HEK293 (cell line): ENCODE measurements around the gene GALNT10.

Experiments used
- CTCF ChIA-PET: fragments of 350-600 bp; formaldehyde crosslinking; extraction: SDS; loops from one replicate; lab custom pipeline; 2021; ENCODE audit warnings: antibody characterized with exemption; lab: Yijun Ruan, JAX
- POLR2A ChIA-PET: fragments of 300-600 bp; formaldehyde crosslinking; extraction: SDS; loops from one replicate; lab custom pipeline; 2020; ENCODE audit warnings: antibody characterized with exemption, inconsistent platforms; lab: Yijun Ruan, JAX
- H3K27ac ChIP-seq: fragments of 200-500 bp; sonication (Bioruptor generic); 2 replicates; pipeline ENCODE4 v1.5.1; 2014; ENCODE audit warnings: low read depth, low read length, control low read depth, inconsistent platforms; ENCODE audit errors: extremely low read depth
- H3K36me3 ChIP-seq, 2 experiments: fragments of 200-500 bp in 1 of 2; sonication (Bioruptor generic) in 1 of 2; 1 replicate in 1 of 2; 2 replicates in 1 of 2; pipeline ENCODE4 v1.5.1; 2014 to 2017; ENCODE audit warnings: inconsistent platforms in 2 of 2, low read length in 2 of 2; ENCODE audit not compliant: control insufficient read depth in 2 of 2, insufficient read depth in 1 of 2
- H3K4me1 ChIP-seq: fragments of 200-500 bp; sonication (Bioruptor generic); 2 replicates; pipeline ENCODE4 v1.5.1; 2014; ENCODE audit warnings: mild to moderate bottlenecking, low read length, inconsistent platforms; ENCODE audit not compliant: control insufficient read depth, insufficient read depth
- H3K4me3 ChIP-seq: 2 replicates; pipeline ENCODE4 v1.5.1; 2011; ENCODE audit warnings: low read depth, mild to moderate bottlenecking, control low read depth, low read length, moderate library complexity
- H3K9me3 ChIP-seq: fragments of 200-500 bp; sonication (Bioruptor generic); 2 replicates; pipeline ENCODE4 v1.5.1; 2014; ENCODE audit warnings: low read depth, low read length, inconsistent platforms; ENCODE audit not compliant: control insufficient read depth, insufficient read depth
- AEBP2 ChIP-seq: fragments of 450-650 bp; formaldehyde crosslinking; IDR thresholded peaks from 2 replicates; pipeline ENCODE4 v1.5.1; 2016; ENCODE audit warnings: missing biosample characterization, missing genetic modification characterization, borderline replicate concordance
- INSM2 ChIP-seq: fragments of 450-650 bp; formaldehyde crosslinking; IDR thresholded peaks from 2 replicates; pipeline ENCODE4 v1.5.1; 2016; ENCODE audit warnings: missing biosample characterization, missing genetic modification characterization
- PATZ1 ChIP-seq: fragments of 450-650 bp; formaldehyde crosslinking; IDR thresholded peaks from 2 replicates; pipeline ENCODE4 v1.5.1; 2016; ENCODE audit warnings: missing biosample characterization, missing genetic modification characterization
- PRDM6 ChIP-seq: fragments of 450-650 bp; formaldehyde crosslinking; IDR thresholded peaks from 2 replicates; pipeline ENCODE4 v1.5.1; 2017; ENCODE audit warnings: missing biosample characterization, missing genetic modification characterization
- ZBTB1 ChIP-seq: fragments of 450-650 bp; formaldehyde crosslinking; IDR thresholded peaks from 2 replicates; pipeline ENCODE4 v1.5.1; 2016; ENCODE audit warnings: missing biosample characterization, missing genetic modification characterization
- ZBTB17 ChIP-seq: fragments of 450-650 bp; formaldehyde crosslinking; IDR thresholded peaks from 2 replicates; pipeline ENCODE4 v1.5.1; 2016; ENCODE audit warnings: missing biosample characterization, missing genetic modification characterization
- ZBTB21 ChIP-seq: fragments of 450-650 bp; formaldehyde crosslinking; IDR thresholded peaks from 2 replicates; pipeline ENCODE4 v1.5.1; 2017; ENCODE audit warnings: missing biosample characterization, missing genetic modification characterization
- ZBTB44 ChIP-seq: fragments of 450-650 bp; IDR thresholded peaks from 2 replicates; pipeline ENCODE4 v1.5.1; 2018; ENCODE audit warnings: missing biosample characterization, mild to moderate bottlenecking, missing genetic modification characterization
- ZBTB6 ChIP-seq: fragments of 450-650 bp; formaldehyde crosslinking; IDR thresholded peaks from 2 replicates; pipeline ENCODE4 v1.5.1; 2017; ENCODE audit warnings: missing biosample characterization, missing genetic modification characterization
- ZBTB8A ChIP-seq: fragments of 450-650 bp; formaldehyde crosslinking; IDR thresholded peaks from 2 replicates; pipeline ENCODE4 v1.5.1; 2016; ENCODE audit warnings: missing biosample characterization, missing genetic modification characterization
- ZNF155 ChIP-seq: fragments of 450-650 bp; formaldehyde crosslinking; IDR thresholded peaks from 2 replicates; pipeline ENCODE4 v1.5.1; 2016; ENCODE audit warnings: missing biosample characterization, missing genetic modification characterization
- ZNF211 ChIP-seq: fragments of 450-650 bp; formaldehyde crosslinking; IDR thresholded peaks from 2 replicates; pipeline ENCODE4 v1.5.1; 2016; ENCODE audit warnings: low read depth, missing biosample characterization, missing genetic modification characterization
- ZNF23 ChIP-seq: fragments of 450-650 bp; formaldehyde crosslinking; IDR thresholded peaks from 2 replicates; pipeline ENCODE4 v1.5.1; 2016; ENCODE audit warnings: missing biosample characterization, missing genetic modification characterization, borderline replicate concordance
- ZNF302 ChIP-seq: fragments of 450-650 bp; formaldehyde crosslinking; IDR thresholded peaks from 2 replicates; pipeline ENCODE4 v1.5.1; 2016; ENCODE audit warnings: missing biosample characterization, missing genetic modification characterization, low read depth
- ZNF324 ChIP-seq: fragments of 450-650 bp; formaldehyde crosslinking; IDR thresholded peaks from 2 replicates; pipeline ENCODE4 v1.5.1; 2016; ENCODE audit warnings: missing biosample characterization, missing genetic modification characterization
- ZNF423 ChIP-seq: fragments of 450-650 bp; formaldehyde crosslinking; IDR thresholded peaks from 2 replicates; pipeline ENCODE4 v1.5.1; 2016; ENCODE audit warnings: missing biosample characterization, missing genetic modification characterization
- ZNF530 ChIP-seq: fragments of 450-650 bp; formaldehyde crosslinking; IDR thresholded peaks from 2 replicates; pipeline ENCODE4 v1.5.1; 2016; ENCODE audit warnings: low read depth, missing biosample characterization, missing genetic modification characterization
- ZNF558 ChIP-seq: fragments of 450-650 bp; formaldehyde crosslinking; IDR thresholded peaks from 2 replicates; pipeline ENCODE4 v1.5.1; 2016; ENCODE audit warnings: missing biosample characterization, missing genetic modification characterization
- ZNF561 ChIP-seq: fragments of 450-650 bp; IDR thresholded peaks from 2 replicates; pipeline ENCODE4 v1.5.1; 2018; ENCODE audit warnings: missing biosample characterization, missing genetic modification characterization, borderline replicate concordance
- ZNF610 ChIP-seq: fragments of 450-650 bp; formaldehyde crosslinking; IDR thresholded peaks from 2 replicates; pipeline ENCODE4 v1.5.1; 2016; ENCODE audit warnings: missing biosample characterization, missing genetic modification characterization, borderline replicate concordance
- ZNF623 ChIP-seq: fragments of 450-650 bp; formaldehyde crosslinking; IDR thresholded peaks from 2 replicates; pipeline ENCODE4 v1.5.1; 2016; ENCODE audit warnings: missing biosample characterization, missing genetic modification characterization
- ZNF626 ChIP-seq: fragments of 450-650 bp; sonication (Bioruptor Pico); formaldehyde crosslinking; IDR thresholded peaks from 2 replicates; pipeline ENCODE4 v1.5.1; 2018; ENCODE audit warnings: missing biosample characterization, missing genetic modification characterization, inconsistent platforms
- ZNF629 ChIP-seq: fragments of 450-650 bp; formaldehyde crosslinking; IDR thresholded peaks from 2 replicates; pipeline ENCODE4 v1.5.1; 2017; ENCODE audit warnings: missing biosample characterization, missing genetic modification characterization
- ZNF664 ChIP-seq: fragments of 450-650 bp; formaldehyde crosslinking; IDR thresholded peaks from 2 replicates; pipeline ENCODE4 v1.5.1; 2016; ENCODE audit warnings: missing biosample characterization, missing genetic modification characterization
- ZNF704 ChIP-seq: fragments of 450-650 bp; formaldehyde crosslinking; IDR thresholded peaks from 2 replicates; pipeline ENCODE4 v1.5.1; 2016; ENCODE audit warnings: missing biosample characterization, missing genetic modification characterization
- ZNF768 ChIP-seq: fragments of 450-650 bp; formaldehyde crosslinking; IDR thresholded peaks from 2 replicates; pipeline ENCODE4 v1.5.1; 2018; ENCODE audit warnings: missing biosample characterization, mild to moderate bottlenecking, missing genetic modification characterization

The GALNT10 gene

GRCh38 chr5:154145268-154145667, 45.3 kb upstream of the GALNT10 start:
- ChIA-PET POLR2A (no interaction called here), CTCF (interaction anchor here (5.1 kb wide), 1 partner anchor 13 kb away, joined by 31 read pairs; no protein-coding TSS in a partner anchor)
- H3K9me3 ChIP-seq = no peaks in the 10 kb centered on the region
- peaks cover 18% of the 10 kb centered on the region for H3K4me1 ChIP-seq
- H3K36me3 ChIP-seq = no peaks in the 10 kb centered on the region
- no peak overlapping the region for H3K27ac ChIP-seq
- H3K4me3 ChIP-seq = no peak overlapping the region
- no peak for TF ChIP-seq ZNF558 (tag by site-specific recombination)
- no peak for TF ChIP-seq ZNF324
- TF ChIP-seq ZBTB21 (tag by site-specific recombination) = no peak
- no peak for TF ChIP-seq ZNF610
- no peak for TF ChIP-seq ZNF561 (tag by site-specific recombination)
- no peak for TF ChIP-seq INSM2 (tag by site-specific recombination)
- TF ChIP-seq ZNF302 (tag by site-specific recombination) = no peak
- no peak for TF ChIP-seq ZNF704 (tag by site-specific recombination)
- no peak for TF ChIP-seq ZBTB6 (tag by site-specific recombination)
- no peak for TF ChIP-seq ZNF23 (tag by site-specific recombination)
- no peak for TF ChIP-seq ZNF623 (tag by site-specific recombination)
- no peak for TF ChIP-seq ZNF423 (tag by site-specific recombination)
- no peak for TF ChIP-seq ZNF530 (tag by site-specific recombination)
- TF ChIP-seq ZBTB17 (tag by site-specific recombination) = no peak
- no peak for TF ChIP-seq ZNF664 (tag by site-specific recombination)
- TF ChIP-seq ZNF768 (tag by site-specific recombination) = no peak
- no peak for TF ChIP-seq ZNF626 (tag by site-specific recombination)
- no peak for TF ChIP-seq AEBP2 (tag by site-specific recombination)
- TF ChIP-seq, all 188 proteins: peak for 0

GRCh38 chr5:154146409-154146808, 44.1 kb upstream of the GALNT10 start:
- Histone ChIP-seq H3K27ac (no peak overlapping the region), H3K9me3 (no peaks in the 10 kb centered on the region), H3K4me3 (no peak overlapping the region), H3K36me3 (no peaks in the 10 kb centered on the region), H3K4me1 (peaks cover 15% of the 10 kb centered on the region)
- CTCF ChIA-PET = interaction anchor here (5.1 kb wide), 1 partner anchor 12 kb away, joined by 31 read pairs; no protein-coding TSS in a partner anchor
- POLR2A ChIA-PET = no interaction called here
- no peak for TF ChIP-seq ZBTB44 (tag by site-specific recombination)
- no peak for TF ChIP-seq PATZ1 (tag by site-specific recombination)
- no peak for TF ChIP-seq PRDM6 (tag by site-specific recombination)
- no peak for TF ChIP-seq ZNF211 (tag by site-specific recombination)
- TF ChIP-seq ZNF629 (tag by site-specific recombination) = no peak
- TF ChIP-seq ZNF155 = no peak
- no peak for TF ChIP-seq ZBTB8A
- no peak for TF ChIP-seq ZBTB1 (tag by site-specific recombination)
